ENCODE data around the gene HSPH1.

HSPH1 gene

GRCh38 chr13:31136724-31137123, 25.0 kb downstream of the HSPH1 start:
- H3K27me3 ChIP-seq (replicated peaks; ENCODE audit: insufficient read depth, low read length): no peaks in the 10 kb centered on the region
- DNase-seq: no peak
- no peaks in the 10 kb centered on the region for H4K20me1 ChIP-seq (ENCODE audit: insufficient read depth, low read length)
- H3K27ac ChIP-seq (ENCODE audit: low read length): no peak overlapping the region
- H3K4me1 ChIP-seq (ENCODE audit: low read length): no peaks in the 10 kb centered on the region
- H3K79me2 ChIP-seq (ENCODE audit: low read length): no peaks in the 10 kb centered on the region
- no peak overlapping the region for H3K4me3 ChIP-seq (ENCODE audit: low read length)
- H3F3A ChIP-seq (ENCODE audit: insufficient read depth, low read length): no peaks in the 10 kb centered on the region
- no peak for TF ChIP-seq CTCF (IDR thresholded peaks at IDR 0.05; ENCODE audit: low read length)
- no peak for TF ChIP-seq EZH2phosphoT487 (IDR thresholded peaks at IDR 0.05; ENCODE audit: low read length)
- no peak for TF ChIP-seq EZH2 (optimal IDR thresholded peaks at IDR 0.05; ENCODE audit: low read depth, low read length)
- H3K9me2 ChIP-seq (replicated peaks; ENCODE audit: insufficient read depth, low read length): no peaks in the 10 kb centered on the region
- no peaks in the 10 kb centered on the region for H3K9me3 ChIP-seq (replicated peaks; ENCODE audit: insufficient read depth, low read length)
- H3K9ac ChIP-seq (ENCODE audit: low read length): no peak overlapping the region
- no peak overlapping the region for H3K4me2 ChIP-seq (ENCODE audit: low read depth, low read length)
- no peaks in the 10 kb centered on the region; the same call in 1 of the 2 replicates for H3K36me3 ChIP-seq (replicated peaks; ENCODE audit: insufficient read depth, low read length)
- no peak overlapping the region for H2AFZ ChIP-seq (ENCODE audit: low read length)

GRCh38 chr13:31134039-31134711, 27.5 kb downstream of the HSPH1 start:
- Histone ChIP-seq H2AFZ (ENCODE audit: low read length) (no peak overlapping the region), H3K4me1 (ENCODE audit: low read length) (no peaks in the 10 kb centered on the region), H3K4me2 (ENCODE audit: low read depth, low read length) (no peak overlapping the region), H3F3A (ENCODE audit: insufficient read depth, low read length) (no peaks in the 10 kb centered on the region), H3K27me3 (replicated peaks; ENCODE audit: insufficient read depth, low read length) (no peaks in the 10 kb centered on the region), H3K9ac (ENCODE audit: low read length) (no peak overlapping the region), H3K9me2 (replicated peaks; ENCODE audit: insufficient read depth, low read length) (no peaks in the 10 kb centered on the region), H3K79me2 (ENCODE audit: low read length) (no peaks in the 10 kb centered on the region), H4K20me1 (ENCODE audit: insufficient read depth, low read length) (no peaks in the 10 kb centered on the region), H3K36me3 (replicated peaks; ENCODE audit: insufficient read depth, low read length) (no peaks in the 10 kb centered on the region), H3K27ac (ENCODE audit: low read length) (no peak overlapping the region), H3K9me3 (replicated peaks; ENCODE audit: insufficient read depth, low read length) (no peaks in the 10 kb centered on the region), H3K4me3 (ENCODE audit: low read length) (no peak overlapping the region)
- DNase-seq: no peak
- TF ChIP-seq EZH2 (optimal IDR thresholded peaks at IDR 0.05; ENCODE audit: low read depth, low read length): no peak
- TF ChIP-seq EZH2phosphoT487 (IDR thresholded peaks at IDR 0.05; ENCODE audit: low read length): no peak
- TF ChIP-seq CTCF (IDR thresholded peaks at IDR 0.05; ENCODE audit: low read length): no peak

- Histone ChIP-seq H3K4me3 (ENCODE audit: low read length) (no peak overlapping the region), H3K36me3 (replicated peaks; ENCODE audit: insufficient read depth, low read length) (no peaks in the 10 kb centered on the region)
- DNase-seq: no peak
Observed at GRCh38 chr13:31133621-31134020, 28.1 kb downstream of the HSPH1 start.

More at GRCh38 chr13:31133621-31134020, 28.1 kb downstream of the HSPH1 start:
- Histone ChIP-seq H3F3A (ENCODE audit: insufficient read depth, low read length) (no peaks in the 10 kb centered on the region), H3K27me3 (replicated peaks; ENCODE audit: insufficient read depth, low read length) (no peaks in the 10 kb centered on the region), H3K9me3 (replicated peaks; ENCODE audit: insufficient read depth, low read length) (no peaks in the 10 kb centered on the region), H2AFZ (ENCODE audit: low read length) (no peak overlapping the region), H3K27ac (ENCODE audit: low read length) (no peak overlapping the region), H3K4me1 (ENCODE audit: low read length) (no peaks in the 10 kb centered on the region), H3K4me2 (ENCODE audit: low read depth, low read length) (no peak overlapping the region), H3K9ac (ENCODE audit: low read length) (no peak overlapping the region), H4K20me1 (ENCODE audit: insufficient read depth, low read length) (no peaks in the 10 kb centered on the region), H3K9me2 (replicated peaks; ENCODE audit: insufficient read depth, low read length) (no peaks in the 10 kb centered on the region), H3K79me2 (ENCODE audit: low read length) (no peaks in the 10 kb centered on the region)
- TF ChIP-seq CTCF (IDR thresholded peaks at IDR 0.05; ENCODE audit: low read length) (no peak), EZH2phosphoT487 (IDR thresholded peaks at IDR 0.05; ENCODE audit: low read length) (no peak), EZH2 (optimal IDR thresholded peaks at IDR 0.05; ENCODE audit: low read depth, low read length) (no peak)
